ENCODE results near the gene SLC10A2.
"Not testable (repeated sequence)": the region's sequence is repeated elsewhere in the genome, so short reads cannot be mapped to it uniquely, and the experiment has no call there.

The SLC10A2 gene

GRCh38 chr13:103066079-103066780, at the start of gene SLC10A2:
Gene SLC10A2, minus strand, starts transcription at chr13:103066417. Its CDS starts 168 bp downstream, at chr13:103066249.
- DNase-seq: no peak

- DNase-seq: no peak
Measured at GRCh38 chr13:103107580-103107979, 41.4 kb upstream of the SLC10A2 start.

- no peak for DNase-seq
Measured at GRCh38 chr13:103104340-103104739, 38.1 kb upstream of the SLC10A2 start.

- DNase-seq: not testable (repeated sequence)
Measured at GRCh38 chr13:103103456-103103855, 37.2 kb upstream of the SLC10A2 start.

- no peak for DNase-seq
Measured at GRCh38 chr13:103102482-103102881, 36.3 kb upstream of the SLC10A2 start.

GRCh38 chr13:103101901-103102300, 35.7 kb upstream of the SLC10A2 start:
- no peak for DNase-seq

- no peak for DNase-seq
Measured at GRCh38 chr13:103101500-103101899, 35.3 kb upstream of the SLC10A2 start.

- no peak for DNase-seq
Measured at GRCh38 chr13:103100830-103101229, 34.6 kb upstream of the SLC10A2 start.

- no peak for DNase-seq
Measured at GRCh38 chr13:103099722-103100293, 33.6 kb upstream of the SLC10A2 start.

GRCh38 chr13:103098535-103098934, 32.3 kb upstream of the SLC10A2 start:
- no peak for DNase-seq

GRCh38 chr13:103097366-103097928, 31.2 kb upstream of the SLC10A2 start:
- DNase-seq: no peak

GRCh38 chr13:103093649-103094048, 27.4 kb upstream of the SLC10A2 start:
- DNase-seq: not testable (repeated sequence)

GRCh38 chr13:103087275-103087674, 21.1 kb upstream of the SLC10A2 start:
- DNase-seq: no peak

- no peak for DNase-seq
Measured at GRCh38 chr13:103081435-103081834, 15.2 kb upstream of the SLC10A2 start.

- no peak for DNase-seq
Measured at GRCh38 chr13:103078158-103078557, 11.9 kb upstream of the SLC10A2 start.

- no peak for DNase-seq
Measured at GRCh38 chr13:103068836-103069235, 2.6 kb upstream of the SLC10A2 start.

- no peak for DNase-seq
Measured at GRCh38 chr13:103067751-103068555, 1.7 kb upstream of the SLC10A2 start.

GRCh38 chr13:103066781-103067345, 646 bp upstream of the SLC10A2 start:
- DNase-seq: no peak

- no peak for DNase-seq
Measured at GRCh38 chr13:103063376-103063775, 2.8 kb downstream of the SLC10A2 start.

- DNase-seq: no peak
Measured at GRCh38 chr13:103062079-103062478, 4.1 kb downstream of the SLC10A2 start.

- no peak for DNase-seq
Measured at GRCh38 chr13:103056008-103056407, 10.2 kb downstream of the SLC10A2 start.

- DNase-seq: no peak
Measured at GRCh38 chr13:103055166-103055565, 11.1 kb downstream of the SLC10A2 start.

GRCh38 chr13:103046676-103047075, 19.5 kb downstream of the SLC10A2 start:
- DNase-seq: no peak

Measured in CD4-positive, alpha-beta T cell treated with Interleukin-1 beta for 1 hour (primary cell).